ENCODE results near the gene FMN1.

Gene FMN1

GRCh38 chr15:32901995-32902394 lies 292.5 kb downstream of the FMN1 start:
- Histone ChIP-seq H3K4me1 (ENCODE audit: insufficient read depth, low read length) (peaks cover 43% of the 10 kb centered on the region), H3K9me3 (ENCODE audit: insufficient read depth, low read depth, low read length) (no peaks in the 10 kb centered on the region), H3K27me3 (ENCODE audit: insufficient read depth, low read length) (no peaks in the 10 kb centered on the region), H3K36me3 (ENCODE audit: insufficient read depth, low read length) (no peaks in the 10 kb centered on the region), H3K4me3 (ENCODE audit: low read length) (no peak overlapping the region), H3K9ac (ENCODE audit: low read depth, low read length) (no peak overlapping the region), H3K27ac (ENCODE audit: low read depth, low read length) (no peak overlapping the region)
- 93% methylated on average over 3 of the region's 3 CpGs for WGBS

- Histone ChIP-seq H3K36me3 (ENCODE audit: insufficient read depth, low read length) (no peaks in the 10 kb centered on the region), H3K4me1 (ENCODE audit: insufficient read depth, low read length) (peaks cover 43% of the 10 kb centered on the region), H3K9me3 (ENCODE audit: insufficient read depth, low read depth, low read length) (no peaks in the 10 kb centered on the region), H3K4me3 (ENCODE audit: low read length) (no peak overlapping the region), H3K27ac (ENCODE audit: low read depth, low read length) (no peak overlapping the region), H3K27me3 (ENCODE audit: insufficient read depth, low read length) (no peaks in the 10 kb centered on the region), H3K9ac (ENCODE audit: low read depth, low read length) (no peak overlapping the region)
- 83% methylated on average over 1 of the region's 2 CpGs for WGBS
These were observed 293.3 kb downstream of the FMN1 start for GRCh38 chr15:32901192-32901591.

- no peak overlapping the region; the same call in 1 of the 2 replicates for H3K9ac ChIP-seq (ENCODE audit: low read depth, low read length)
These were observed 295.4 kb downstream of the FMN1 start for GRCh38 chr15:32899126-32899596.

GRCh38 chr15:32898414-32898813 lies 296.1 kb downstream of the FMN1 start:
- peaks cover 43% of the 10 kb centered on the region for H3K4me1 ChIP-seq (ENCODE audit: insufficient read depth, low read length)
- H3K9me3 ChIP-seq (ENCODE audit: insufficient read depth, low read depth, low read length), result no peaks in the 10 kb centered on the region
- peak overlapping the region; percentile 87 for H3K27ac ChIP-seq (ENCODE audit: low read depth, low read length)
- 64% methylated on average over 4 of the region's 4 CpGs for WGBS
- no peak overlapping the region for H3K9ac ChIP-seq (ENCODE audit: low read depth, low read length)
- no peaks in the 10 kb centered on the region for H3K27me3 ChIP-seq (ENCODE audit: insufficient read depth, low read length)
- H3K4me3 ChIP-seq (ENCODE audit: low read length), result 0 out of 2 replicates have a peak overlapping the region, but pooled peaks have one; percentile 8
- no peaks in the 10 kb centered on the region for H3K36me3 ChIP-seq (ENCODE audit: insufficient read depth, low read length)

More at GRCh38 chr15:32899126-32899596, 295.4 kb downstream of the FMN1 start:
- H3K27me3 ChIP-seq (ENCODE audit: insufficient read depth, low read length), result no peaks in the 10 kb centered on the region
- H3K36me3 ChIP-seq (ENCODE audit: insufficient read depth, low read length), result no peaks in the 10 kb centered on the region
- peak overlapping the region; percentile 88 for H3K27ac ChIP-seq (ENCODE audit: low read depth, low read length)
- H3K9me3 ChIP-seq (ENCODE audit: insufficient read depth, low read depth, low read length), result no peaks in the 10 kb centered on the region
- H3K4me1 ChIP-seq (ENCODE audit: insufficient read depth, low read length), result peaks cover 43% of the 10 kb centered on the region
- peak overlapping the region; percentile 8; the same call in 1 of the 2 replicates for H3K4me3 ChIP-seq (ENCODE audit: low read length)
- WGBS, result 2% methylated on average over 6 of the region's 6 CpGs

GRCh38 chr15:32893421-32893820 lies 301.1 kb downstream of the FMN1 start:
- Histone ChIP-seq H3K36me3 (ENCODE audit: insufficient read depth, low read length) (no peaks in the 10 kb centered on the region), H3K27ac (ENCODE audit: low read depth, low read length) (no peak overlapping the region), H3K4me3 (ENCODE audit: low read length) (no peak overlapping the region), H3K9me3 (ENCODE audit: insufficient read depth, low read depth, low read length) (no peaks in the 10 kb centered on the region), H3K27me3 (ENCODE audit: insufficient read depth, low read length) (no peaks in the 10 kb centered on the region), H3K4me1 (ENCODE audit: insufficient read depth, low read length) (peaks cover 14% of the 10 kb centered on the region), H3K9ac (ENCODE audit: low read depth, low read length) (no peak overlapping the region)

- no peak overlapping the region for H3K27ac ChIP-seq (ENCODE audit: low read depth, low read length)
- H3K9ac ChIP-seq (ENCODE audit: low read depth, low read length), result no peak overlapping the region
- no peaks in the 10 kb centered on the region for H3K27me3 ChIP-seq (ENCODE audit: insufficient read depth, low read length)
- no peaks in the 10 kb centered on the region for H3K36me3 ChIP-seq (ENCODE audit: insufficient read depth, low read length)
- WGBS, result 91% methylated on average over 3 of the region's 3 CpGs
- H3K4me3 ChIP-seq (ENCODE audit: low read length), result no peak overlapping the region
- no peaks in the 10 kb centered on the region for H3K9me3 ChIP-seq (ENCODE audit: insufficient read depth, low read depth, low read length)
- 0 out of 2 replicates have a peak, but pooled peaks cover 10% of the 10 kb centered on the region for H3K4me1 ChIP-seq (ENCODE audit: insufficient read depth, low read length)
These were observed 305.3 kb downstream of the FMN1 start for GRCh38 chr15:32889214-32889613.

GRCh38 chr15:32888221-32888761 lies 306.2 kb downstream of the FMN1 start:
- WGBS, result 88% methylated on average over 3 of the region's 3 CpGs
- no peaks in the 10 kb centered on the region for H3K27me3 ChIP-seq (ENCODE audit: insufficient read depth, low read length)
- H3K9ac ChIP-seq (ENCODE audit: low read depth, low read length), result no peak overlapping the region
- H3K4me1 ChIP-seq (ENCODE audit: insufficient read depth, low read length), result 0 out of 2 replicates have a peak, but pooled peaks cover 10% of the 10 kb centered on the region
- no peaks in the 10 kb centered on the region for H3K9me3 ChIP-seq (ENCODE audit: insufficient read depth, low read depth, low read length)
- H3K4me3 ChIP-seq (ENCODE audit: low read length), result no peak overlapping the region
- no peak overlapping the region for H3K27ac ChIP-seq (ENCODE audit: low read depth, low read length)
- no peaks in the 10 kb centered on the region for H3K36me3 ChIP-seq (ENCODE audit: insufficient read depth, low read length)

GRCh38 chr15:32887090-32887489 lies 307.4 kb downstream of the FMN1 start:
- H3K4me3 ChIP-seq (ENCODE audit: low read length), result no peak overlapping the region
- H3K4me1 ChIP-seq (ENCODE audit: insufficient read depth, low read length), result 0 out of 2 replicates have a peak, but pooled peaks cover 10% of the 10 kb centered on the region
- H3K36me3 ChIP-seq (ENCODE audit: insufficient read depth, low read length), result no peaks in the 10 kb centered on the region
- H3K27ac ChIP-seq (ENCODE audit: low read depth, low read length), result no peak overlapping the region
- 95% methylated on average over 4 of the region's 4 CpGs for WGBS
- no peak overlapping the region for H3K9ac ChIP-seq (ENCODE audit: low read depth, low read length)
- no peaks in the 10 kb centered on the region for H3K9me3 ChIP-seq (ENCODE audit: insufficient read depth, low read depth, low read length)
- H3K27me3 ChIP-seq (ENCODE audit: insufficient read depth, low read length), result no peaks in the 10 kb centered on the region

GRCh38 chr15:32886459-32886858 lies 308.1 kb downstream of the FMN1 start:
- H3K4me3 ChIP-seq (ENCODE audit: low read length), result no peak overlapping the region
- H3K27ac ChIP-seq (ENCODE audit: low read depth, low read length), result no peak overlapping the region
- WGBS, result 66% methylated on average over 7 of the region's 7 CpGs
- H3K9me3 ChIP-seq (ENCODE audit: insufficient read depth, low read depth, low read length), result no peaks in the 10 kb centered on the region
- no peaks in the 10 kb centered on the region for H3K27me3 ChIP-seq (ENCODE audit: insufficient read depth, low read length)
- H3K4me1 ChIP-seq (ENCODE audit: insufficient read depth, low read length), result 0 out of 2 replicates have a peak, but pooled peaks cover 10% of the 10 kb centered on the region
- no peaks in the 10 kb centered on the region for H3K36me3 ChIP-seq (ENCODE audit: insufficient read depth, low read length)
- no peak overlapping the region for H3K9ac ChIP-seq (ENCODE audit: low read depth, low read length)

GRCh38 chr15:32885713-32886112 lies 308.8 kb downstream of the FMN1 start:
- Histone ChIP-seq H3K9ac (ENCODE audit: low read depth, low read length) (no peak overlapping the region), H3K36me3 (ENCODE audit: insufficient read depth, low read length) (no peaks in the 10 kb centered on the region), H3K9me3 (ENCODE audit: insufficient read depth, low read depth, low read length) (no peaks in the 10 kb centered on the region), H3K27ac (ENCODE audit: low read depth, low read length) (no peak overlapping the region), H3K4me1 (ENCODE audit: insufficient read depth, low read length) (0 out of 2 replicates have a peak, but pooled peaks cover 10% of the 10 kb centered on the region), H3K27me3 (ENCODE audit: insufficient read depth, low read length) (no peaks in the 10 kb centered on the region), H3K4me3 (ENCODE audit: low read length) (no peak overlapping the region)
- WGBS, result 94% methylated on average over 5 of the region's 5 CpGs

- H3K4me1 ChIP-seq (ENCODE audit: insufficient read depth, low read length), result 0 out of 2 replicates have a peak, but pooled peaks cover 10% of the 10 kb centered on the region
- H3K36me3 ChIP-seq (ENCODE audit: insufficient read depth, low read length), result no peaks in the 10 kb centered on the region
- 91% methylated on average over 6 of the region's 6 CpGs for WGBS
- no peak overlapping the region for H3K27ac ChIP-seq (ENCODE audit: low read depth, low read length)
- no peaks in the 10 kb centered on the region for H3K9me3 ChIP-seq (ENCODE audit: insufficient read depth, low read depth, low read length)
- H3K27me3 ChIP-seq (ENCODE audit: insufficient read depth, low read length), result no peaks in the 10 kb centered on the region
- H3K4me3 ChIP-seq (ENCODE audit: low read length), result no peak overlapping the region
- no peak overlapping the region for H3K9ac ChIP-seq (ENCODE audit: low read depth, low read length)
These were observed 310.4 kb downstream of the FMN1 start for GRCh38 chr15:32884146-32884545.
